ENCODE measurements around the gene CENPA. TPM values are rescaled to one million over a fixed set of nuclear protein-coding genes. Genes with fewer than 3 reads are reported as not detected.

Gene CENPA
- total RNA-seq, 1 donor: 2.2 TPM

DNA sequence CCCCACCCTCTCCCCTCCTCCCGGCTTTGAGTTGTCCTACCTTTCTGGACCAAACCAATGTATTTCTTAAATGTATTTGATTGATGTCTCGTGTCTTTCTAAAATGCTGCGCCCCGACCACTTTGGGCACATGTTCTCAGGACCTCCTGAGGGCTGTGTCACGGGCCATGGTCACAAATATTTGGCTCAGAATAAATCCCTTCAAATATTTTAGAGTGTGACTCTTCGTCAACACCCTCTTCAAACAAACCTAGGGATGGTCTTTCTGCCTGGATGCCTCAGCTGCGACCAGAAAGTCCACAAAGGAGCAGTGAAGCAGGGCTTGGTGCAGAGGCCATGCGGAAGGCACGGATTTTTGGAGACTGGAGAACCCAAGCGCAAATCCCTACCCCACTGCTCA, 22.8 kb upstream of the CENPA start:
- no peak for DNase-seq (ENCODE audit: insufficient read length, low spot score, missing footprints)
- no peaks in the 10 kb centered on the region for H3K27me3 ChIP-seq (ENCODE audit: insufficient read depth, low read length)

GRCh38 chr2:26764078-26764887, 21.6 kb upstream of the CENPA start, which contains the start of gene SLC35F6:
SLC35F6 (plus strand) TSS chr2:26764284; CDS start chr2:26764350, 66 bp downstream.
- H2AFZ ChIP-seq (ENCODE audit: low read length): peak within 1 kb of the TSS; percentile 94
- peak; percentile 97 for DNase-seq (ENCODE audit: insufficient read length, low spot score, missing footprints)
- no peaks in the 10 kb centered on the region for H3K36me3 ChIP-seq (ENCODE audit: insufficient read depth, low read length)
- H4K20me1 ChIP-seq (ENCODE audit: insufficient read depth, low read length): peaks cover 35% of the 10 kb centered on the region
- no peaks in the 10 kb centered on the region for H3K9me3 ChIP-seq (ENCODE audit: low read depth, low read length)
- H3K27ac ChIP-seq (ENCODE audit: low read depth, low read length): peak within 1 kb of the TSS; percentile 86
- H3K79me2 ChIP-seq (ENCODE audit: insufficient read depth, low read length): peaks cover 55% of the 10 kb centered on the region
- peaks cover 10% of the 10 kb centered on the region for H3K4me1 ChIP-seq (ENCODE audit: insufficient read depth, low read length)
- H3K27me3 ChIP-seq (ENCODE audit: insufficient read depth, low read length): no peaks in the 10 kb centered on the region
- H3K4me3 ChIP-seq (ENCODE audit: insufficient read depth, low read length): peak within 1 kb of the TSS; percentile 98
- H3K4me2 ChIP-seq (ENCODE audit: insufficient read depth, low read length): peak within 1 kb of the TSS; percentile 87
- TF ChIP-seq, protein P1, sequence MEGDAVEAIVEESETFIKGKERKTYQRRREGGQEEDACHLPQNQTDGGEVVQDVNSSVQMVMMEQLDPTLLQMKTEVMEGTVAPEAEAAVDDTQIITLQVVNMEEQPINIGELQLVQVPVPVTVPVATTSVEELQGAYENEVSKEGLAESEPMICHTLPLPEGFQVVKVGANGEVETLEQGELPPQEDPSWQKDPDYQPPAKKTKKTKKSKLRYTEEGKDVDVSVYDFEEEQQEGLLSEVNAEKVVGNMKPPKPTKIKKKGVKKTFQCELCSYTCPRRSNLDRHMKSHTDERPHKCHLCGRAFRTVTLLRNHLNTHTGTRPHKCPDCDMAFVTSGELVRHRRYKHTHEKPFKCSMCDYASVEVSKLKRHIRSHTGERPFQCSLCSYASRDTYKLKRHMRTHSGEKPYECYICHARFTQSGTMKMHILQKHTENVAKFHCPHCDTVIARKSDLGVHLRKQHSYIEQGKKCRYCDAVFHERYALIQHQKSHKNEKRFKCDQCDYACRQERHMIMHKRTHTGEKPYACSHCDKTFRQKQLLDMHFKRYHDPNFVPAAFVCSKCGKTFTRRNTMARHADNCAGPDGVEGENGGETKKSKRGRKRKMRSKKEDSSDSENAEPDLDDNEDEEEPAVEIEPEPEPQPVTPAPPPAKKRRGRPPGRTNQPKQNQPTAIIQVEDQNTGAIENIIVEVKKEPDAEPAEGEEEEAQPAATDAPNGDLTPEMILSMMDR (IDR thresholded peaks at IDR 0.05; ENCODE audit: extremely low read depth, low read depth, low read length): no peak

More for the DNA sequence above, 22.8 kb upstream of the CENPA start:
- TF ChIP-seq, protein P1 (IDR thresholded peaks at IDR 0.05; ENCODE audit: extremely low read depth, low read depth, low read length): no peak
- H2AFZ ChIP-seq (ENCODE audit: low read length): no peak overlapping the region
- peaks cover 45% of the 10 kb centered on the region for H3K79me2 ChIP-seq (ENCODE audit: insufficient read depth, low read length)
- peaks cover 23% of the 10 kb centered on the region for H3K4me1 ChIP-seq (ENCODE audit: insufficient read depth, low read length)
- H3K4me2 ChIP-seq (ENCODE audit: insufficient read depth, low read length): no peak overlapping the region
- H3K36me3 ChIP-seq (ENCODE audit: insufficient read depth, low read length): no peaks in the 10 kb centered on the region
- no peak overlapping the region for H3K4me3 ChIP-seq (ENCODE audit: insufficient read depth, low read length)
- peaks cover 27% of the 10 kb centered on the region for H4K20me1 ChIP-seq (ENCODE audit: insufficient read depth, low read length)
- no peaks in the 10 kb centered on the region for H3K9me3 ChIP-seq (ENCODE audit: low read depth, low read length)
- H3K27ac ChIP-seq (ENCODE audit: low read depth, low read length): no peak overlapping the region

- peak overlapping the region; percentile 94 for H2AFZ ChIP-seq (ENCODE audit: low read length)
- TF ChIP-seq, protein P1 (IDR thresholded peaks at IDR 0.05; ENCODE audit: extremely low read depth, low read depth, low read length): no peak
These were observed 20.9 kb upstream of the CENPA start for GRCh38 chr2:26764906-26765305.

DNA sequence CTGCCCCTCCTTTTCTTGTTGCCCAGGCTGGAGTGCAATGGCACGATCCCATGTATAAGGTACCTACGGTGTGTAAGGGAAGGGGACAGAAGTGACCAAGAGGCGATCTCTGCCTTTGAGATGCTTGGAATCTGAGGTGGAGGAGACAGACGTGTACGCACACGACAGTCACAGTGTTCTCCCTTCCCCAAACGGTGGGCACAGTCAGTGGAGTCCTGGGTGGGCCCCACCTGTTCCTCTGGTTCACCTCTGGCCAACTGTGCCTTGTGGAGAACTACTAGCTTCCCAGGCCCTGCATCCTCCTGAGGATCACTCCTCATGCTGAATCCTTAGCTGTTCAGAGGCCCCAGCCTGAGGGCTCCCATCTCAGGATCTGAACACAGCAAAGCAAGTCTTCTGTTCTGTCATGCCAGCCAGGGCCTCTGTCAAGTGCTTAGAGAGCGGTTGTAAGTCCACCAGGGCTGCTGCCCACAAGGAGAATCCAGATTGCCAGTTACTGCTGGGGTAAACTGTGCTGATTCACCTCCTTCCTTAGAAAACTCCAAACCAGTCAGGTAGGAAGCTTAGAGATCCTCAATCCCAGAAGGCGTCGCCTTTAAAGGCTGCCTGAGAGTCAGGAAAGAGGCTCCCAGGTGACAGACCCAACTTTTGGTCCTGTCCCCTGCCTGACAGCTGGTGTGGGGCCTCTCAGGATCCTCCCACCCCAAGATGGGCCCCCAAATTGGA, 20.2 kb upstream of the CENPA start:
- TF ChIP-seq, protein P1 (IDR thresholded peaks at IDR 0.05; ENCODE audit: extremely low read depth, low read depth, low read length): no peak
- Histone ChIP-seq H3K4me3 (ENCODE audit: insufficient read depth, low read length) (peak overlapping the region; percentile 98), H3K4me2 (ENCODE audit: insufficient read depth, low read length) (peak overlapping the region; percentile 87), H3K27me3 (ENCODE audit: insufficient read depth, low read length) (no peaks in the 10 kb centered on the region), H3K27ac (ENCODE audit: low read depth, low read length) (peak overlapping the region; percentile 86), H3K36me3 (ENCODE audit: insufficient read depth, low read length) (no peaks in the 10 kb centered on the region), H3K79me2 (ENCODE audit: insufficient read depth, low read length) (peaks cover 69% of the 10 kb centered on the region), H4K20me1 (ENCODE audit: insufficient read depth, low read length) (peaks cover 44% of the 10 kb centered on the region), H3K9me3 (ENCODE audit: low read depth, low read length) (no peaks in the 10 kb centered on the region), H2AFZ (ENCODE audit: low read length) (no peak overlapping the region), H3K4me1 (ENCODE audit: insufficient read depth, low read length) (peaks cover 10% of the 10 kb centered on the region)
- no peak for DNase-seq (ENCODE audit: insufficient read length, low spot score, missing footprints)

More at GRCh38 chr2:26764906-26765305, 20.9 kb upstream of the CENPA start:
- Histone ChIP-seq H3K27me3 (ENCODE audit: insufficient read depth, low read length) (no peaks in the 10 kb centered on the region), H3K79me2 (ENCODE audit: insufficient read depth, low read length) (peaks cover 62% of the 10 kb centered on the region), H3K27ac (ENCODE audit: low read depth, low read length) (peak overlapping the region; percentile 86), H3K9me3 (ENCODE audit: low read depth, low read length) (no peaks in the 10 kb centered on the region), H3K4me3 (ENCODE audit: insufficient read depth, low read length) (peak overlapping the region; percentile 98), H4K20me1 (ENCODE audit: insufficient read depth, low read length) (peaks cover 40% of the 10 kb centered on the region), H3K4me1 (ENCODE audit: insufficient read depth, low read length) (peaks cover 10% of the 10 kb centered on the region), H3K36me3 (ENCODE audit: insufficient read depth, low read length) (no peaks in the 10 kb centered on the region), H3K4me2 (ENCODE audit: insufficient read depth, low read length) (peak overlapping the region; percentile 87)
- no peak for DNase-seq (ENCODE audit: insufficient read length, low spot score, missing footprints)
